A549 treated with AZD2906 at 1 μM for 4 hours (cell line): ENCODE data around the gene EIF2A. TPM values are rescaled to one million over a fixed set of nuclear protein-coding genes. Genes with fewer than 3 reads are reported as not detected.

Experiments
- total RNA-seq: library from RNA; stranded (reverse); fragments of 200-300 nt; extraction: Qiagen RNA extraction; gene quantifications from 5 replicates; pipeline ENCODE4 v1.2.3, GENCODE V29; 2022

Gene EIF2A
- total RNA-seq, result 58.5 to 96.4 TPM (median 65.2 TPM) in 5 replicates

DNA sequence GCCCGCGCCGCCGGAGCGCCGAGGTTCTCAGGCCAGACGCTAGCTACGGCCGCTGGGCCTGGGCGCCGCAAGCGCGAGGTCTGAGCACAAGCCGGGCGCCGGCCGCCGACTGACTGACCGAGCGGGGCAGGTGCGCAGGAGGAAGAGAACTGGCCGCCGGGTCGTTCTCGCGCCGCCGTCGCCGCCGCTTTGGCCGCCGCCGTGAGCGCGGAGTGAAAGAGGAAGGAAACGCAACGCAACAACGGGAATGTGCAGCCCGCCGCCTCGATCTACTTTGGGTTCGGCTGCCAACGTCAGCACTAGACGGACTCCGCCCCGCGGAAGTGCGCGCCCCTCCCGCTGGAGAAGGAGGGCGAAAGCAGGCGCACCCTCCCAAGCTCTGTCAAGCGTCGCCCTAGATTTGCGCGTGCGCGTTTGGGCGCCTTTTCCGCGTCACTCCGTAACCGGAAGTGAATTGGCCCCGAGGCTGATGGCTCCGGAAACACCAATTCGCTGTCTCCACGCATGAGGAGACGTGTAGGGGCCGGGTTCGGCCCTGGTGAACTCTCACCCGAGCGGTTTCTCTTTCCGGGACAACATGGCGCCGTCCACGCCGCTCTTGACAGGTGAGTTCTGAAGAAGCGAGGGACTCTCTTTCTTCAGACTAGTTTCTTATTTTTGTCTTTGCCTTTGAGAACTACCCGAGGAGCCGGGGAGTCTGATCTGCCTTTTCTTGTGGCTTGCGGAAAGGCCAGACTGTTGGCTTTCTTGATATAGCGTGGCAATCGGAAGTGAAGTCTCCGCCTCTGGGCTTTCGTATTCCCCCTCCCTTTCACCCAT, at the start of gene EIF2A, which contains the start of gene SERP1:
Gene EIF2A (plus strand): TSS at position 562 of the 819 bp plus-strand sequence. CDS start 16 bp downstream, at position 578.
Gene SERP1 (minus strand): TSS at position 271 of the 819 bp plus-strand sequence. CDS start 361 bp downstream, outside the sequence.

GRCh38 chr3:150603153-150603979, 56.8 kb downstream of the EIF2A start, which contains the start of gene SELENOT:
SELENOT (plus strand) TSS chr3:150603321; CDS start chr3:150603363, 42 bp downstream.

Other genes with a start within 250 kb of the EIF2A start
- gene TSC22D2, start 138.5 kb upstream of the EIF2A start, total RNA-seq, result 15.9 to 17.5 TPM (median 17.1 TPM) in 5 replicates
- gene SERP1, start 291 bp upstream of the EIF2A start, total RNA-seq, result 52.0 to 112 TPM (median 99.8 TPM) in 5 replicates
- 98.0 to 102 TPM (median 100 TPM) in 5 replicates for gene SELENOT, start 56.5 kb downstream of the EIF2A start, total RNA-seq
- 0.10 TPM in 1 of 5 replicates, not detected in the others for gene ERICH6, start 157.1 kb downstream of the EIF2A start, total RNA-seq
- gene SIAH2, start 216.4 kb downstream of the EIF2A start, total RNA-seq, result 14.4 to 17.9 TPM (median 17.8 TPM) in 5 replicates